GM19240 (cell line): ENCODE measurements around the gene PRR5.

Experiments used
- DNase-seq: peaks from one replicate; pipeline ENCODE4 v3.0.0; 2011; ENCODE audit warnings: low spot score; ENCODE audit not compliant: insufficient read length

PRR5 gene

DNA sequence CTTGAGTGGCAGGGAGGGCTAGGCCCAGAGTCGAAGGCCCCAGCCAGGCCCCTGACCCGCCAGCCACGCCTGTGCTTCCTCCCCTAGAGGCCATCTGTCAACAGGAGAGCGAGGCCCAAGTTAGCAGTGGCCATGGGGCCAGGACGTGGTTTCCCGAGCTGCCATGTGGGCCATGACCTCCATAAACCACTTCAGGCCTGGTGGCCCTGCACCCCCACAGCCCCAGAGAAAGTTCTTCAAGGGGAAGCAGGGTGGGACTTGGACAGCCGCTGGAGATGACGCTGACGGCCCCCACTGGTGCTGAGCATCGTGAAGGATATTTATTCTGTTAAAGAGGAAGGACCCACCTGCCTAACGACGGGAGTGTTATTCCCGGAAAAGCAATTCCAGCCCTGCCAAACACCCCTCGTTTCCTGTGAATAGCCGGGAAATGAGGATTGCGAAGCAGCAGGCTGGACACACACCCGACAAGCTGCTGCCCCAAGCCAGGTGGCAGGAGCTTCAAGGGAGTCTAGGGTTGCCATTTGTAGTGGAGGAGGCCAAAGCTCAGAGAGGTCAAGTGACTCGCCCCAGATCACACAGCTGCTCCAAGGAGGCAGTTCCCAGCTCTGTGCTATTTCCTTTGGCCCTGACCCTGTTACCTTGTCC is 12.8 kb downstream of the PRR5 start:
- no peak for DNase-seq

DNA sequence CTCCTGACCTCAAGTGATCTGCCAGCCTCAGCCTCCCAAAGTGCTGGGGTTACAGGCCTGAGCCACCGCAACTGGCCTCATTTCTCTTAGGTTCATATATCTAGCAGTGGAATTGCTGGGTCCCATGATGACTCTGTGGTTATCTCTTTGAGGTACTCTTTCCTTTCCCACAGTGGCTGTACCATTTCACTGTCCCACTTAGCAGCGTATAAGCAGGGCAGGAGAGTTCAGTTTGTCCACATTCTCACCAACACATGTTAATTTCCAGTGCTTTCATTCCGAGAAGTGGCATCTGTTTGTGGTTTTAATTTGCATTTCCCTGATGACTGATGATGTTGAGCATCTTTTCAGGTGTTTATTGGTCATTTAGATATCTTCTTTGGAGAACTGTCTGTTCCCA is 16.4 kb downstream of the PRR5 start:
- DNase-seq = no peak

DNA sequence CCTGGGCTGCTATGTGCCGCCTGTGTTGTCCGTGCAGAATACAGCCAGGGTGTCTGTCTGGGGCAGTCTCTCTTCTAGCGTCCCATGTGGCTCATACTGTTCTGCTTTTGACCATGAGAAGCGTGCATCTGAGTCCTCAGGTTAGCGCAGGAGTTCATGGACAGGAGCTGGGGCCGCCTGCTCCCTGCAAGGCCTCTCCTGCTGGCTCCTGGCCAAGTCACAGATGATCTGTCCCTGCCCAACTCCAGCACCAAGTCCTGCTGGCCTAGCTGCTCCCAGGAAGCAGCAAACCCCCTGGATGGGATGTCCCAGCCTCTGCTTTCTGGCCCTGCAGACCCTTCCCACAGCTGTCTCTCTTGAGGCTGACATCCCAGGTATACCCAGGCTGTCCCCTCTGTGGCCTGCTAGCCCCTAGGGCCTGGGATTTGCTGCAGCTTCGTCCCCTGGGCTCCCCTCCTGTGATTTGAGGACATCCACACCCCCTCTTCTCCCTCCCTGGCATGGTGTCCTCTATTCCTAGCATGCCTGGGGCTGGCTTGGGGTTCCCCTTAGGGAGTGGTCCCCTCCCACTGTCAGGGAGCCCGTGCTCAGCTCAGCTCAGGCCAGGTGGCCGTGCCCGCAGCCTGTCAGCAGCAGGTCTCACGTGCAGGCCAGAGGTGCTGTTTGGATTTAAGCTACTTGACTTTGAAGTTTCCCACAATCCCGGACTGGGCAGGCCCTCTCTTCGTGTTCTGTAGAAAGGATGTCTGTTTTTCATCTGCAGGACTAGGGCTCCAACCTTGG is 17.8 kb downstream of the PRR5 start:
- DNase-seq = no peak

DNA sequence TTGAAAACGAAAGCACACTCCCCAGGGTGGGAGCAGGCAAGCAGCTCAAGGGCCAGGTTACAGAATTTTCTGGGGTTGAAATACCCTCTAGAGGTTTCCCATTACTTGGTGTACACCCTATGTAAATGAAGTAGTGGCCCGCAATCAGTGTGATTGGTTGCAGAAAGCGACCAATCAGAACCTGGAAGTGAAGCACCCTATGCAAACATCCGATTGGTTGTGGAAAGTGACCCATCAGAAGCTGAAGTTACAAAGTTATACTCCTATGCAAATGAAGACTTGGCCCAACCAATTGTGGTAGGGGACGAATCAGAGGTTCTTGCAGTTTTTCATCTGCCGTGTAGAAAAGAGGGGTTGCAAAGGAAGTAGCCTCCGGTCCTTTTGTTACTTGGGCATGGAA is 19.2 kb downstream of the PRR5 start:
- no peak for DNase-seq

DNA sequence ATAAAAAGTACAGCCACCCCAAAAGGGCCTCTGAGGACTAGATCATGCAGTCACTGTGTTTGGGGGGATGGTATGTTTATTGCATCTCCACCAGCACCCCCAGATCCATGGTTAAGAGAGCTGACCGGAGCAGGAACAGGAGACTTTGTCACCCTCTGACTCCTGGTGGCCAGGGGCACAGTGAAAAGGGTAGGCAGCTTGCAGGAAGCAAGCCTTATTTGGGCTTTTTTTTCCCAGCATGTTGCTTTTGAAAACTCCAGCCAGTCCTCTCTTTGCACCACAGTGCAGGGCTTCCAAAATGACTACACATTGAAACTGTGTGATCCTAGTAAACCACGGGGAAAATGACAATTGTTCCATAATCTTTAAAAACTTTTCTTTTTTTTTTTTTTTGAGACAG is 20.6 kb downstream of the PRR5 start:
- no peak for DNase-seq

DNA sequence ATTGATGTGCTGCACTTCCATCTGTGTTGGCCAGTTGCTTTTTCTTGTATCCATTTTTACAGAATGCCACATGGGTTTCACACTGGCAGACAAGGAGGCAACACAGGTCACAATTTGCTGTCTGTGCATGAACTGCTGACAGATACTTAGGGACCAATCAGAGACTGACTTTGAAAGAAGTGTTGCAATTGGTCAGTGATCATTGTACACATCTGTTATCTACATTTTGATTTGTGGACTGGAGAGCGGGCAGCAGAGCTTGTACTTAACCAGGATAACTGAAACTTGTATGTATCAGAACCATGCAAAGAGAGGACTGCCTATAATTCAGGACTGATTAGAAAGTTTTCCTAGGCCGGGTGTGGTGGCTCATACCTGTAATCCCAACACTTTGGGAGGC is 21.8 kb downstream of the PRR5 start:
- DNase-seq = no peak

DNA sequence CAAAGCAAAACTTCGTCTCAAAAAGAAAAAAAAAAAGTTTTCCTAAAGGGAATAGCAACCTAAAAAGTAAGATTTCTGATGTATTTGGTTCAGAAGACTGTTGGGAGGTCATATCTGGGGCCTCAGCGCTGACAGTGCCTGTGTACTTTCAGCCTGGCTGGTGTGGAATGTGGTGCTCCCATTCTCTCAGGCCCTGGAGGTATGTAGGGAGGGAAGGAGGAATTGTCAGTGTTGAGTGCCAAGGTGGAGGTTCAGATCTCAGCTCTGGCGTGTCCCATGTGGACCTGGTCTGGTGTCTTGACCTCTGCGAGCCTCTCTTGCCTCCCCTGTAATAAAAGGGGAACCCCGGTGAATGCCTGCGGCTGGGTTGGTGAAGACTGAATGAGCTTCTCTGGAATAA is 22.4 kb downstream of the PRR5 start:
- no peak for DNase-seq

DNA sequence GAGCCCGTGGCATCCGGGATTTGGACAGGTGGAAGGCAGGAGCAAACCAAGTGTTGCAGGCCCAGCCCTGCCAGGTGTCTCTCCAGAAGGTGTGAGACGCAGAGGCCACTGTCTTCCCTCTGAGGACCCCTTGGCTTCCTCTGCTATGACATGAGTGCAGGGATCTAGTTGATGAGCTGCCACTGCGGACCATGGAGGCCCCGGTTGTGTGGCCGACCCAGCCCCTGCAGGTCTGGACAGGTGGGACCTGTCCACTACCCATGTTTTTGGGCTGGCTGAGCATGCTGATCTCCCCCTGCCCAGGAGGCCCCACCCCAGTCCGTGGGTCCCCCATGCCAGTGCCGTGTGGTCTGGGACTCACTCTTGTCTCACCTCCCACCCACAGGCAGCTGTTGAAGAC is 22.9 kb downstream of the PRR5 start:
- DNase-seq = no peak

DNA sequence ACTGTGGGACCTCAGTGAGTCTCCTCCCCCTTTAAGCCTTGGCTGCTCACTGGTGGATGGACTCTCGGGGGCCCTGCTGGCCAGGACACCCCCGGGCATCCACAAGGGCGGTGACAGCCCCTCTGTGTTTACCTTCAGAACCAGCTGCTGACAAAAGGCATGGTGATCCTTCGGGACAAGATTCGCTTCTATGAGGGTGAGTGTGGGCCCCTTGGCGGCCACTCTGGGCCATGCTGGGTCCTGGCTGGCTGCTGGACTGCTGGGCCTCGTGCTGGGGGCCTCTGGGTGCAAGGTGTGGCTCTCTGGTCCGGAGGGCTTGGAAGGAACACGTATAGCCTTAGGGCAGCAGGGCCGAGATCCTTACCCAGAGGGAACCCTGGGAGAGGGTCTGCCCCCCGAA is 24.4 kb downstream of the PRR5 start:
- DNase-seq = no peak

DNA sequence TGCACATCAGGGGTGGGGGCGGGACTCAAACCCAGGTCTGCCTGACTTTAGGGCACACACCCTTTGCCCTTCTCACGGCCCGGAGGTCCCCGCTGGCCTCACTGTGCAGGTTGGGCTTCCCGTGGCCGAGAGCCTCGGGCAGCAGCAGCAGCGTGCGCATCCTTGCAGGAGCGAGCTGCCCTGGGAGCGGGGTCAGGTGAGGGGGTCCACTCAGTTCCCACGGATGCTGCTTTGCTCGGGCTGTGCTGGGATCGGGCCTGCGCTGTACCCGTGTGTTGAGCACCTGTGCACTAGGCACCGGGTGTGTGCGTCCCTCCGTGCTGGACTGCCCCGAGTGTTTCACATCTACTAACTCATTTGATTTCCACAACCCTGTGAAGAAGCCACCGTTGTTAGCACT is 25.1 kb downstream of the PRR5 start:
- no peak for DNase-seq

DNA sequence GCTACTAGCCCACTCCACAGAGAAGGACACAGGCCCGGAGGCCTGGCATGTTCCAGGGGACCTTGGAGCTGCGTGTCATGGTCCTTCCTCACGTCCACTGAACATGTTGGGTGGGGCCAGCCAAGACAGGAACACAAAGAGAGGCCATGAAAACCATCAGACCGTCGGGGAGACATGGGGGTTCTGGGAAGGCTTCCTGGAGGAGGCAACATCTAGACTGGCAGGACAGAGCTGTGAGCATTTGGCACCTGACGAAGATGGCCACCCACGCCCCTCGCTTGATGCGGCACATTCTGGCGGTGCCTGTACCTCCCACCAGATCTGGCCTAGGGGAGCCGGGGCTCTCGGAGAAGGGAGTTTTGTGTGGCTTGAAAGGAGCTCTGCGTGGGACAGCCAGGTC is 25.7 kb downstream of the PRR5 start:
- no peak for DNase-seq

DNA sequence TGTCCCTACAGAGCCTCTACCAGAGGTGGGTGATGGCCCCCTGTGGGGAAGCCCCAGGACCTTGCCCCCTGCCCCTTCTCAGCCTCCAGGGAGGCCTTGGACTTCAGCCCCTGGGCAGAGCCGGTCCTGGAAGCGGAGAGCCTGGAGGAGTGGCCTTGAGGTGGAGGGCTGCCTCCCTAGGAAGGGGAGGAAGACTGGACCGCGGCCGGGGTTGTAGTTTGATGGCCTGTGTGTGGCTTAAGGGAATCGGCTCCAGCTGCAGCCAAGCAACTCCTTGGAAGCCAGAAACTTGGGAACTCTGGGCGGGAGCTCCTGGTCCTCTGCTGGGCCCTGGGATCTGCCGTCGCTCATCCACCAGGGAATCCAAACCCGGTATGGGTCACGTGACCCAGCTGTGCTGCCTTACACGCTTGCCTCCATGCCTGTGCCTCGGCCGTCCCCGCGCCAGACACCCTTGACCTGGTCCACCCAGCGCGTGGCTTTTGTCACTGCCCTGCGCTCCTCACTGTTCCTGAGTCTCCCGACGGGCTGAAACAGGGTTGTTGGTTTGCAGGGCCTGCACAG is 26.8 kb downstream of the PRR5 start:
- no peak for DNase-seq

DNA sequence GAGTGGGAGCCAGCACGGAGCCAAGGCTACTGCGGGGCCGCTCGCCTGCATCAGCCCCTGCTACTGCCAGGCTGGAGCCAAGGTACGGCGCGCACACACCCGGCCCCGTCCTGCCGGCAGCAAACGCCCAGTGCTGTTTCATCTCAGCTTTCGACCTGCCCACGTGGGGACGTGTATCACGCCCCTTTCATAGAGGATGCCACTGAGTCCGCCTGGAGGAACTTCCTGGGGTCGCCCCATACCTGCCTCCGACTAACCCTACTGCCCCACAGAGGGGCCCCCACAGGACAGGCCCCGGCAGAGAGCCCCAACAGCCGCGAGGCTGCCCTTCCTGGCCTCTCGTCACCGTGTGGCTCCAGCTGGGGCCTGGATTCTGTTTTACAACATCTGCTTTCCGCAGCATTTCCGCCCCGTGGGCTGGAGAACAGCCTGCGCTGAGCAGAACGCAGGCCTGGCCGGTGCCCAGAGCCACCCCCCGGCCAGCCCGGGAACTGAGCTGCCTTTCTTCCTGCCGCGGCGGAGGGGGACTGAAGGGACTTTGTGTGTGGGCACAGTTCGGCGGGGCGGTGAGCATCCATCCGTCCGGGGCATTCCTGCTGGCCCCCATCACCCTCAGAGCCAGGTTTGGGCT is 27.5 kb downstream of the PRR5 start:
- no peak for DNase-seq

DNA sequence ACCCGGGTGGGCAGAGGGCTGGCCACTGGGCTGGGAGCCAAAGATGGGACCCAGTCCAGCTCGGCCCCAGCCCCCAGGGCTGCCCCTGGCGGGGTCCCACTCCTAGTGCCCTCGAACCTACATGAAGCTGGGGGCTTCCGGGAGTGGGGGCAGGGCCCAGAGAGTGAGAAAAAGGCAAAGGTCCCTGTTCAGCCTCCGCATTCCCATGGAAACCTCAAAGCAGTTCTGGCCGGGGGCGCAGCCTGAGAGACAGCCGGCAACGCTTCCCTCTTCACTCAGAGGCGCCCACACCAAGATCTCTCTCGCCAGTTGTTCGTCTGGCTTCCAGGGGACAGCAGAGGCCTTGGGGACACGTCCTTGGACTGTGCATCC is 28.0 kb downstream of the PRR5 start:
- DNase-seq = no peak

DNA sequence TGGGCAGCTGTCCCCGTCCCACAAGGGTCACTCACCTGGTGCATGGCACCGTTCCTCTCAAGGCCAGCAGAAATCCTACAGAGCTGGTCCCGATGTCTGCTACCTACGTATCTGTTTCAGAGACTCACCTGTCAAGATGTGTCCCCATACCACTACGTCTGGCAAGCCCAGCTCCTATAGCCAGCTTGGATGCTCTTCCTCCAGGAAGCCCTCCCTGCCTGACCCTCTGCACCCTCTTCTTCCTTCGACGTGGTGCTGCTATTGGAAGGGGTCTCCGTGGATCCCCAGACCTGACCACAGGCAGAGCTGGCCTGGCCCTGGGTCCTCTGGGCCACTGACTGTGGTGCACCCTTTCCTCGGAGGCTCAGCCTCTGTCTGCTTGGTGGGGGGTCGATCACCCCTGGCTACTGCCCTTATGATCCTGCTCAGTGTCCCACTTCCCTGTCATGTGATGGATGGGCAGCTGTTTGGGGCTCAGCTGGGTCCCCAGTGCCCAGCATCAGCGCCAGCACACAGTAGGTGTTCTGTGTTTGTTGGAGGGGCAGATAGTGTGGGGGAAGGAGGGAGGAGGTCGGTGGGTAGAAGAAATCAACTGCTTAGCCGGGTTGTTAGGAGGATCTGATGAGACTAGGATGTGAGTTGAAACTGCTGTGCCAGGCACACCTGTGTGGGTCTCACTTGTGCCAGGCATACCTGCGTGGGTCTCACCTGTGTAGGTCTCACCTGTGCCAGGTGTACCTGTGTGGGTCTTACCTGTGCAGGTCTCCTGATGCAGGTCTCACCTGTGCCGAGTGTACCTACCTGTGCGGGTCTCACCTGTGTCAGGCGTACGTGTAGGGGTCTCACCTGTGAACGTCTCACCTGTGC is 28.7 kb downstream of the PRR5 start:
- DNase-seq = no peak

DNA sequence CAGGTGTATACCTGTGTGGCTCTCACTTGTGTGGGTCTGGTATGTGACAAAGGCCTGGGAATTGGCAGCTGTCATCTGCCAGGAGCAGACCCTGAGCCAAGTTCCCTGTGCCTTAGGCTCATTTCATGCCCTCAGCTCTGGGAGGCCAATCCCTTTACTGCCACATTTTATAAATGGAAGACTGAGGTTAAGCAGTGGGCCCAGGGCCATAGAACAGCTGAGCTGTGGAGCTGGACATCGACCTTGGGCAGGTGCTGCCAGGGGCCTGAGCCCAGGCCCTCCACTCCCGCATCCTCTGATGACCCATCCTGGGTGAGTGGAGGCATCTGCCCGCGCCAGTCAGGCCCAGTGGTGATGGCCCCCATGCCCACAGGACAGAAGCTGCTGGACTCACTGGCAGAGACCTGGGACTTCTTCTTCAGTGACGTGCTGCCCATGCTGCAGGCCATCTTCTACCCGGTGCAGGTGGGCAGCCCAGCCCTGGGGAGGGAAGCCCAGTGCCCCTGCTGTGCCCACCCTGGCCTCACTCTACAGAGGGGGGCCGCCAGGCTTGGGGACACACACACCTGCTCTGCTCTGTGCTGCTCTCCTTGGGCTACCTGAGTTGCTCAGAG is 29.5 kb downstream of the PRR5 start:
- no peak for DNase-seq

DNA sequence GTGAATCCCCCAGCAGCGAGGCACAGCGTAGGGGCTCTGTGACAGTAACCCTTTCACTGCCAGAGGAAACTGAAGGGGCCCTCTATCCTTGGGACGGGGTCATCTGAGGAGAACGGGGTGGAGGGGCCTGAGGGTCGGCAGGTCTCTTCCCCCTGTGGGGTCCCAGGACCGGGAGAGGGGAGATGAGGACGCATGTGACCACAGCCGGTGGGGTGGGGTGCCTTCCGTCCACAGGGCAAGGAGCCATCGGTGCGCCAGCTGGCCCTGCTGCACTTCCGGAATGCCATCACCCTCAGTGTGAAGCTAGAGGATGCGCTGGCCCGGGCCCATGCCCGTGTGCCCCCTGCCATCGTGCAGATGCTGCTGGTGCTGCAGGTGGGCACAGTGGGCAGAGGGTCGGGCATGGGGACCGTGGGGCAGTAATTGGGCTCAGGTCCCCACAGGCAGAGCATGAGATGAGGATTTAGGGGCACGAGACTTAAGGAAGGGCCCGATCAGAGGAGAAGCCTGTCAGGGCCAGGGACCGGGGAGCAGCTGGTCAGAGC is 30.1 kb downstream of the PRR5 start:
- DNase-seq = no peak

DNA sequence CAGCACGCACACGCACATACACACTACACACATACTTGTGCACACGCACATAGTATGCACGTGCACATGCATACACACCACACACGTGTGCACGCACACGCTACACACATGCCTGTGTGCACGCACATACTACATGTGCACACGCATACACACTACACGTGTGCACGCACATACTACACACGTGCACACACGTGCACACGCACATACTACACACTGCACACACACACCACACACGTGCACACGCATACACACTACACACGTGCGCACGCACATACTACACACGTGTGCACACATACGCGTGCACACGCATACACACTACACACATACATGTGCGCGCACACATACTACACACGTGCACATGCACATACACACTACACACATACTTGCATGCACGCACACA is 30.7 kb downstream of the PRR5 start:
- DNase-seq = no peak

DNA sequence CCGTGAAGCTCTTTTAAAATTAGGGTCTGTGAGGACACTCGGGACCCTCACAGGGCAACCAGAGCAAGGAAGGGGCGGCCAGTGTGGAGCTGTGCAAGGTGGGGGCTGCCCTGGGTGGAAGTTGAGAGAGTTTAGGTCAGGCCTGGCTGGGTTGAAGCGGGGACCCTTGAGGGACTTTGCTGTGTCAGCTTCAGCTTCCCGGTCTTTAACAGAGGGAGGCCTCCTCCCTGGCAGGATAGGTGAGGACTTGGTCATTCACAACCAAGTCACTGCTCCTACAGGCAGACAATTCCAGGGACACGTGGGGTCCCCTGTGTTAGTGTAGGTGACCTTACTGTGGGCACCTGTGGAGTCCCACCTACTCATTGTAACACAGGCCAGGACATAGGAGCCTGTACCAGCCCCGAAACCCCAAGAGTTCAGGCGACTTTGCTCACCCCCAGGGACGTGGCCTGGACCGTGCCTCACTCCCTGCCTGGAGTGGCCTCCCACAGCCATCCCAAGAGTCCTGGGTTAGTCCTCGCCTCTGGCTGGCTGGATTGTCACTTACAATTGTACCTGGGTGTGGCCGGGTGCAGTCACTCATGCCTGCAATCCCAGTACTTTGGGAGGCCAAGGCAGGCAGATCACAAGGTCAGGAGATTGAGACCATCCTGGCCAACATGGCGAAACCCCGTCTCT is 31.6 kb downstream of the PRR5 start:
- DNase-seq = no peak

DNA sequence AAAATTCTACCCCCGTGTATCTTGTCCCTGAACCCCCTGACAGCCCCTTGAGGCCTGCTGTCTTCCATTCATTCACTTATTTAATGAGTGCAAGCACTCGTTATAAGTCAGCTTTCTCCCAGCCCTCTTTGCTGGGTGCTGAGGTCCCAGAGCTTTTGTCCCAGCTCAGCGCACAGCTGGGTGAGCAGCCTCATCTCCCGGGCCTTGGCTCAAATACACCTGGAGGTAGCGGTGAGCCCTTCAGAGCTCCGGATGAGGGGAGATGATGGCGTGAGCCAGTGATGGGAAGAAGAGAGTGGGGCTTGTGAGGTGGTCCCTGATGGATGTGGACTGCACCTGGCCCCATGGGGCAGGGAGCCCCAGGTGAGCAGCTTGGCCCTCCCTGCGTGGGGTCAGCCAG is 32.3 kb downstream of the PRR5 start:
- no peak for DNase-seq
